Measurements from ENCODE around the gene TNPO1.

- TF ChIP-seq POLR2A (IDR thresholded peaks at IDR 0.05): no peak
- TF ChIP-seq, protein P1, sequence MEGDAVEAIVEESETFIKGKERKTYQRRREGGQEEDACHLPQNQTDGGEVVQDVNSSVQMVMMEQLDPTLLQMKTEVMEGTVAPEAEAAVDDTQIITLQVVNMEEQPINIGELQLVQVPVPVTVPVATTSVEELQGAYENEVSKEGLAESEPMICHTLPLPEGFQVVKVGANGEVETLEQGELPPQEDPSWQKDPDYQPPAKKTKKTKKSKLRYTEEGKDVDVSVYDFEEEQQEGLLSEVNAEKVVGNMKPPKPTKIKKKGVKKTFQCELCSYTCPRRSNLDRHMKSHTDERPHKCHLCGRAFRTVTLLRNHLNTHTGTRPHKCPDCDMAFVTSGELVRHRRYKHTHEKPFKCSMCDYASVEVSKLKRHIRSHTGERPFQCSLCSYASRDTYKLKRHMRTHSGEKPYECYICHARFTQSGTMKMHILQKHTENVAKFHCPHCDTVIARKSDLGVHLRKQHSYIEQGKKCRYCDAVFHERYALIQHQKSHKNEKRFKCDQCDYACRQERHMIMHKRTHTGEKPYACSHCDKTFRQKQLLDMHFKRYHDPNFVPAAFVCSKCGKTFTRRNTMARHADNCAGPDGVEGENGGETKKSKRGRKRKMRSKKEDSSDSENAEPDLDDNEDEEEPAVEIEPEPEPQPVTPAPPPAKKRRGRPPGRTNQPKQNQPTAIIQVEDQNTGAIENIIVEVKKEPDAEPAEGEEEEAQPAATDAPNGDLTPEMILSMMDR (IDR thresholded peaks at IDR 0.05): no peak
These were observed 27.5 kb upstream of the TNPO1 start for GRCh38 chr5:72788866-72789505.
